Measurements from ENCODE around the gene SCMH1.

- TF ChIP-seq, protein P1, sequence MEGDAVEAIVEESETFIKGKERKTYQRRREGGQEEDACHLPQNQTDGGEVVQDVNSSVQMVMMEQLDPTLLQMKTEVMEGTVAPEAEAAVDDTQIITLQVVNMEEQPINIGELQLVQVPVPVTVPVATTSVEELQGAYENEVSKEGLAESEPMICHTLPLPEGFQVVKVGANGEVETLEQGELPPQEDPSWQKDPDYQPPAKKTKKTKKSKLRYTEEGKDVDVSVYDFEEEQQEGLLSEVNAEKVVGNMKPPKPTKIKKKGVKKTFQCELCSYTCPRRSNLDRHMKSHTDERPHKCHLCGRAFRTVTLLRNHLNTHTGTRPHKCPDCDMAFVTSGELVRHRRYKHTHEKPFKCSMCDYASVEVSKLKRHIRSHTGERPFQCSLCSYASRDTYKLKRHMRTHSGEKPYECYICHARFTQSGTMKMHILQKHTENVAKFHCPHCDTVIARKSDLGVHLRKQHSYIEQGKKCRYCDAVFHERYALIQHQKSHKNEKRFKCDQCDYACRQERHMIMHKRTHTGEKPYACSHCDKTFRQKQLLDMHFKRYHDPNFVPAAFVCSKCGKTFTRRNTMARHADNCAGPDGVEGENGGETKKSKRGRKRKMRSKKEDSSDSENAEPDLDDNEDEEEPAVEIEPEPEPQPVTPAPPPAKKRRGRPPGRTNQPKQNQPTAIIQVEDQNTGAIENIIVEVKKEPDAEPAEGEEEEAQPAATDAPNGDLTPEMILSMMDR (conservative IDR thresholded peaks at IDR 0.05), result no peak
- TF ChIP-seq EZH2 (IDR thresholded peaks at IDR 0.05; ENCODE audit: low read depth), result no peak
Measured at GRCh38 chr1:41174170-41174569, 67.9 kb downstream of the SCMH1 start.
